WTC11 (cell line): Measurements from ENCODE around the gene ZNF750. TPM values are rescaled to one million over a fixed set of nuclear protein-coding genes. Genes with fewer than 3 reads are reported as not detected.
A peak's percentile ranks its signal among the peaks of the same experiment; 100 is the strongest.

Source experiments
- ATAC-seq: fragments of 200-7000 bp; cut with Tn5 transposase; 2 replicates; pipeline ENCODE4 v1.10.0; 2021; ENCODE audit warnings: mild to moderate bottlenecking, moderate library complexity
- CTCF ChIA-PET: fragments of 300-600 bp; sonication (Branson Sonifier 250); formaldehyde crosslinking; loops from one replicate; lab custom pipeline; 2021; ENCODE audit warnings: antibody characterized with exemption; lab: Charles Lee
- POLR2A ChIA-PET: fragments of 350-600 bp; sonication (Branson Sonifier 250); formaldehyde crosslinking; loops from one replicate; lab custom pipeline; 2021; ENCODE audit warnings: antibody characterized with exemption; lab: Charles Lee
- DNase-seq: peaks from one replicate; pipeline ENCODE4 v3.0.0; 2021; ENCODE audit warnings: low spot score
- H3K27ac Mint-ChIP-seq: 2 replicates; pipeline ENCODE4 v1.8.0; 2021; ENCODE audit warnings: mixed read lengths
- H3K27me3 Mint-ChIP-seq: 2 replicates; pipeline ENCODE4 v1.8.0; 2021; ENCODE audit warnings: low read depth, mild to moderate bottlenecking, moderate library complexity, mixed read lengths
- H3K36me3 Mint-ChIP-seq: 2 replicates; pipeline ENCODE4 v1.8.0; 2021; ENCODE audit warnings: mixed read lengths
- H3K4me1 Mint-ChIP-seq: 2 replicates; pipeline ENCODE4 v1.8.0; 2022; ENCODE audit warnings: mixed read lengths
- H3K4me3 Mint-ChIP-seq: 2 replicates; pipeline ENCODE4 v1.8.0; 2021; ENCODE audit warnings: mild to moderate bottlenecking, moderate library complexity, mixed read lengths
- H3K9me3 Mint-ChIP-seq: 2 replicates; pipeline ENCODE4 v1.8.0; 2021; ENCODE audit warnings: mixed read lengths
- CBFB ChIP-seq: sonication (generic); formaldehyde crosslinking; IDR thresholded peaks from 2 replicates; pipeline ENCODE4 v1.8.1; 2022; ENCODE audit warnings: mild to moderate bottlenecking, low read depth, missing genetic modification reagents
- EMX1 ChIP-seq: fragments of 250-450 bp; sonication (Bioruptor Pico); IDR thresholded peaks from 2 replicates; pipeline ENCODE4 v1.8.0; 2021; ENCODE audit warnings: mild to moderate bottlenecking
- ETV6 ChIP-seq: sonication (generic); formaldehyde crosslinking; IDR thresholded peaks from 2 replicates; pipeline ENCODE4 v1.8.1; 2022; ENCODE audit warnings: mild to moderate bottlenecking, missing genetic modification reagents
- FOXP4 ChIP-seq: sonication (generic); formaldehyde crosslinking; IDR thresholded peaks from 2 replicates; pipeline ENCODE4 v1.8.0; 2022; ENCODE audit warnings: mild to moderate bottlenecking, missing genetic modification reagents
- GABPB1 ChIP-seq: sonication (generic); formaldehyde crosslinking; IDR thresholded peaks from 2 replicates; pipeline ENCODE4 v1.8.1; 2023; ENCODE audit warnings: mild to moderate bottlenecking, missing genetic modification reagents
- GRHL2 ChIP-seq: fragments of 250-450 bp; sonication (Bioruptor Pico); IDR thresholded peaks from 2 replicates; pipeline ENCODE4 v1.8.0; 2022; ENCODE audit warnings: mild to moderate bottlenecking, moderate library complexity; ENCODE audit not compliant: insufficient replicate concordance, severe bottlenecking
- HMGA2 ChIP-seq: fragments of 250-450 bp; sonication (Bioruptor Pico); IDR thresholded peaks from 2 replicates; pipeline ENCODE4 v1.4.0; 2021; ENCODE audit warnings: mild to moderate bottlenecking, moderate library complexity
- MAX ChIP-seq: sonication (generic); formaldehyde crosslinking; IDR thresholded peaks from 2 replicates; pipeline ENCODE4 v1.8.0; 2022; ENCODE audit warnings: mild to moderate bottlenecking, missing genetic modification reagents
- MXD4 ChIP-seq: fragments of 250-450 bp; sonication (Bioruptor Pico); IDR thresholded peaks from 2 replicates; pipeline ENCODE4 v1.8.0; 2021; ENCODE audit warnings: mild to moderate bottlenecking, moderate library complexity, borderline replicate concordance
- NFATC4 ChIP-seq: fragments of 250-450 bp; sonication (Bioruptor Pico); IDR thresholded peaks from 2 replicates; pipeline ENCODE4 v1.9.0; 2021; ENCODE audit warnings: mild to moderate bottlenecking
- RELA ChIP-seq: sonication (generic); formaldehyde crosslinking; IDR thresholded peaks from 2 replicates; pipeline ENCODE4 v1.8.1; 2022; ENCODE audit warnings: missing genetic modification reagents, mild to moderate bottlenecking, borderline replicate concordance
- RORB ChIP-seq: fragments of 250-450 bp; sonication (Bioruptor Pico); IDR thresholded peaks from 2 replicates; pipeline ENCODE4 v1.9.0; 2021; ENCODE audit warnings: mild to moderate bottlenecking
- SMAD4 ChIP-seq: sonication (generic); formaldehyde crosslinking; IDR thresholded peaks from 2 replicates; pipeline ENCODE4 v1.8.0; 2022; ENCODE audit warnings: mild to moderate bottlenecking, missing genetic modification reagents
- SOX15 ChIP-seq: fragments of 250-450 bp; sonication (Bioruptor Pico); IDR thresholded peaks from 2 replicates; pipeline ENCODE4 v1.9.0; 2021; ENCODE audit warnings: mild to moderate bottlenecking
- SP1 ChIP-seq: sonication (generic); formaldehyde crosslinking; conservative IDR thresholded peaks from 2 replicates; pipeline ENCODE4 v1.8.1; 2022; ENCODE audit warnings: missing genetic modification reagents
- USF1 ChIP-seq: sonication (generic); formaldehyde crosslinking; IDR thresholded peaks from 2 replicates; pipeline ENCODE4 v1.8.0; 2022; ENCODE audit warnings: mild to moderate bottlenecking, missing genetic modification reagents
- ZBTB43 ChIP-seq: sonication (generic); formaldehyde crosslinking; IDR thresholded peaks from 2 replicates; pipeline ENCODE4 v1.8.1; 2023; ENCODE audit warnings: mild to moderate bottlenecking, missing genetic modification reagents
- ZNF138 ChIP-seq: sonication (generic); formaldehyde crosslinking; conservative IDR thresholded peaks from 2 replicates; pipeline ENCODE4 v1.8.1; 2022; ENCODE audit warnings: mild to moderate bottlenecking, moderate library complexity, missing genetic modification reagents
- total RNA-seq: library from RNA; stranded (reverse); gene quantifications from 3 replicates; pipeline ENCODE4 v1.2.3, GENCODE V29; 2021
- TF ChIP-seq, protein P1 (sequence below): sonication (generic); formaldehyde crosslinking; IDR thresholded peaks from 2 replicates; pipeline ENCODE4 v1.8.1; 2022; ENCODE audit warnings: mild to moderate bottlenecking, moderate library complexity, missing genetic modification reagents
- TF ChIP-seq, protein P2 (sequence below): fragments of 250-450 bp; sonication (Bioruptor Pico); IDR thresholded peaks from 2 replicates; pipeline ENCODE4 v1.9.0; 2021; ENCODE audit warnings: mild to moderate bottlenecking
- TF ChIP-seq, protein P3 (sequence below): sonication (generic); formaldehyde crosslinking; IDR thresholded peaks from 2 replicates; pipeline ENCODE4 v1.8.1; 2022; ENCODE audit warnings: low read depth, missing genetic modification reagents, borderline replicate concordance
- TF ChIP-seq, protein P4 (sequence below): fragments of 250-450 bp; sonication (Bioruptor Pico); IDR thresholded peaks from 2 replicates; pipeline ENCODE4 v1.9.0; 2021; ENCODE audit warnings: moderate library complexity, mild to moderate bottlenecking, inconsistent platforms, borderline replicate concordance
- TF ChIP-seq, protein P5 (sequence below): sonication (generic); formaldehyde crosslinking; IDR thresholded peaks from 2 replicates; pipeline ENCODE4 v1.8.1; 2022; ENCODE audit warnings: missing genetic modification reagents, borderline replicate concordance
- TF ChIP-seq, protein P6 (sequence below): sonication (generic); formaldehyde crosslinking; IDR thresholded peaks from 2 replicates; pipeline ENCODE4 v1.8.1; 2023; ENCODE audit warnings: mild to moderate bottlenecking, moderate library complexity, missing genetic modification reagents

Gene ZNF750
- total RNA-seq, 1 experiment from 2014 or later, result 0.04 TPM

DNA sequence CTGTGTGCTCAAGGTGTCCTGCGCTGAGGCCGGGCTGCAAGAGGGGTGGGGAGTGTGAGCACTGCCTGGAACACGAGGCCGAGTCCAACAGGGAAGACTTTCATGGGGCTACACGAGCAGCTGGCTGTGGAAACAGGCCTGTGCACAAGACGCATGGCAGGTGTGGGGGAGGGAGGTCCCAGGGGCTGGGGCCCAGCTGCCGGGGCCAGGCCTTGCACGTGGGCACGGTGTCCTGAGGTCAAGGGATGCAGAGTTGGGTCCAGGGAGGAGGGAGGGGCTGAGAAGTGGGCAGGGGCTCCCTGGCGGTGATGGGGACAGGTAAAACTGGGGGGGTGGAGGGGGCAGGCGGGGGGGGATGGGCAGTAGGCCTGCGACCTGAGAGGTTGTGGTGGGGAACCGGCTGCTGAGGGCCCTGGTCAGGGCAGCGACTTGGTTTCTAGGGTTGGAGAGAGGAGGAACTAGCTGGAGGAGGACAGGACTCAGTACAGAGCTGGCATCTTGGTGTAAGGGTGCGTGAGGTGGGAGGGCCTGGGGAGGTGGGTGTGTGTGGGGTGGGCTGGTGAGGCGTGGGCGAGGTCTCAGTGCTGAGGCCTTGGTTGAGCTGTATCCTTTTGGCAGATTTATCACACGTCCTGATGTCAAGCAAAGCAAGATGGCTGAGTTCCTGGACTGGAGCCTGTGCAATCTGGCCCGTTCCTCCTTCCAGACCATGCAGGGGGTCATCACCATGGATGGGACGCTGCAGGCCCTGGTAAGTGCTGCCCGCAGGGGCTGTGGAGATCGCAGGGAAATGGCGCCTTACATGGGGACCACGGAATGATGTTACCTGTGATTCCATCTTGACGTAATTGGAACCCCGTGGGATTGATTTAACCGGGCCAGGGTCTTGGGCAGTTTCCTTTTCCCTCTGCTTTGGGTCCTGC is 58.6 kb downstream of the ZNF750 start:
- ChIA-PET POLR2A (no interaction called here), CTCF (interaction anchor here (0.6 to 2.0 kb wide), 36 partner anchors 10 to 256 kb away, joined by 3 to 17 read pairs (median 4); no protein-coding TSS in a partner anchor)
- Mint-ChIP-seq H3K4me3 (no peak overlapping the region), H3K36me3 (peaks cover 40% of the 10 kb centered on the region), H3K27me3 (no peaks in the 10 kb centered on the region), H3K4me1 (peaks cover 5% of the 10 kb centered on the region), H3K27ac (no peak overlapping the region), H3K9me3 (no peaks in the 10 kb centered on the region)
- ATAC-seq (no peak; the same call in 1 of the 2 replicates), DNase-seq (no peak)
- TF ChIP-seq GRHL2 (CRISPR knock-in tag) (no peak), FOXP4 (no peak), GABPB1 (CRISPR knock-in tag) (no peak), ETV6 (CRISPR knock-in tag) (no peak), RORB (no peak), USF1 (CRISPR knock-in tag) (no peak), CBFB (CRISPR knock-in tag) (no peak), MXD4 (no peak), ZNF138 (no peak)
- TF ChIP-seq, protein P1, sequence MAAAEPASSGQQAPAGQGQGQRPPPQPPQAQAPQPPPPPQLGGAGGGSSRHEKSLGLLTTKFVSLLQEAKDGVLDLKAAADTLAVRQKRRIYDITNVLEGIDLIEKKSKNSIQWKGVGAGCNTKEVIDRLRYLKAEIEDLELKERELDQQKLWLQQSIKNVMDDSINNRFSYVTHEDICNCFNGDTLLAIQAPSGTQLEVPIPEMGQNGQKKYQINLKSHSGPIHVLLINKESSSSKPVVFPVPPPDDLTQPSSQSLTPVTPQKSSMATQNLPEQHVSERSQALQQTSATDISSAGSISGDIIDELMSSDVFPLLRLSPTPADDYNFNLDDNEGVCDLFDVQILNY (CRISPR knock-in tag), result no peak

GRCh38 chr17:82780195-82780594 is 59.6 kb downstream of the ZNF750 start:
- H3K9me3 Mint-ChIP-seq, result no peaks in the 10 kb centered on the region
- ATAC-seq (no peak), DNase-seq (no peak)
- peaks cover 43% of the 10 kb centered on the region for H3K36me3 Mint-ChIP-seq
- H3K4me3 Mint-ChIP-seq, result no peak overlapping the region
- peak overlapping the region; percentile 88 for H3K27ac Mint-ChIP-seq
- CTCF ChIA-PET, result interaction anchor here (0.6 to 2.0 kb wide), 4 partner anchors 9 to 230 kb away, joined by 3 to 7 read pairs (median 4); no protein-coding TSS in a partner anchor
- no peaks in the 10 kb centered on the region for H3K27me3 Mint-ChIP-seq
- H3K4me1 Mint-ChIP-seq, result peaks cover 5% of the 10 kb centered on the region
- POLR2A ChIA-PET, result no interaction called here
- TF ChIP-seq, protein P2, sequence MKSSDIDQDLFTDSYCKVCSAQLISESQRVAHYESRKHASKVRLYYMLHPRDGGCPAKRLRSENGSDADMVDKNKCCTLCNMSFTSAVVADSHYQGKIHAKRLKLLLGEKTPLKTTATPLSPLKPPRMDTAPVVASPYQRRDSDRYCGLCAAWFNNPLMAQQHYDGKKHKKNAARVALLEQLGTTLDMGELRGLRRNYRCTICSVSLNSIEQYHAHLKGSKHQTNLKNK (CRISPR knock-in tag), result no peak
- TF ChIP-seq SOX15 (no peak), SP1 (CRISPR knock-in tag) (no peak), RELA (CRISPR knock-in tag) (no peak), MAX (CRISPR knock-in tag) (no peak), ZBTB43 (no peak), NFATC4 (CRISPR knock-in tag) (no peak), EMX1 (CRISPR knock-in tag) (no peak), HMGA2 (CRISPR knock-in tag) (no peak), SMAD4 (CRISPR knock-in tag) (no peak)
- TF ChIP-seq, protein P3, sequence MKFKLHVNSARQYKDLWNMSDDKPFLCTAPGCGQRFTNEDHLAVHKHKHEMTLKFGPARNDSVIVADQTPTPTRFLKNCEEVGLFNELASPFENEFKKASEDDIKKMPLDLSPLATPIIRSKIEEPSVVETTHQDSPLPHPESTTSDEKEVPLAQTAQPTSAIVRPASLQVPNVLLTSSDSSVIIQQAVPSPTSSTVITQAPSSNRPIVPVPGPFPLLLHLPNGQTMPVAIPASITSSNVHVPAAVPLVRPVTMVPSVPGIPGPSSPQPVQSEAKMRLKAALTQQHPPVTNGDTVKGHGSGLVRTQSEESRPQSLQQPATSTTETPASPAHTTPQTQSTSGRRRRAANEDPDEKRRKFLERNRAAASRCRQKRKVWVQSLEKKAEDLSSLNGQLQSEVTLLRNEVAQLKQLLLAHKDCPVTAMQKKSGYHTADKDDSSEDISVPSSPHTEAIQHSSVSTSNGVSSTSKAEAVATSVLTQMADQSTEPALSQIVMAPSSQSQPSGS (CRISPR knock-in tag), result no peak
- TF ChIP-seq, protein P4, sequence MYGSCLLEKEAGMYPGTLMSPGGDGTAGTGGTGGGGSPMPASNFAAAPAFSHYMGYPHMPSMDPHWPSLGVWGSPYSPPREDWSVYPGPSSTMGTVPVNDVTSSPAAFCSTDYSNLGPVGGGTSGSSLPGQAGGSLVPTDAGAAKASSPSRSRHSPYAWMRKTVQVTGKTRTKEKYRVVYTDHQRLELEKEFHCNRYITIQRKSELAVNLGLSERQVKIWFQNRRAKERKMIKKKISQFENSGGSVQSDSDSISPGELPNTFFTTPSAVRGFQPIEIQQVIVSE (CRISPR knock-in tag), result no peak
- TF ChIP-seq, protein P5, sequence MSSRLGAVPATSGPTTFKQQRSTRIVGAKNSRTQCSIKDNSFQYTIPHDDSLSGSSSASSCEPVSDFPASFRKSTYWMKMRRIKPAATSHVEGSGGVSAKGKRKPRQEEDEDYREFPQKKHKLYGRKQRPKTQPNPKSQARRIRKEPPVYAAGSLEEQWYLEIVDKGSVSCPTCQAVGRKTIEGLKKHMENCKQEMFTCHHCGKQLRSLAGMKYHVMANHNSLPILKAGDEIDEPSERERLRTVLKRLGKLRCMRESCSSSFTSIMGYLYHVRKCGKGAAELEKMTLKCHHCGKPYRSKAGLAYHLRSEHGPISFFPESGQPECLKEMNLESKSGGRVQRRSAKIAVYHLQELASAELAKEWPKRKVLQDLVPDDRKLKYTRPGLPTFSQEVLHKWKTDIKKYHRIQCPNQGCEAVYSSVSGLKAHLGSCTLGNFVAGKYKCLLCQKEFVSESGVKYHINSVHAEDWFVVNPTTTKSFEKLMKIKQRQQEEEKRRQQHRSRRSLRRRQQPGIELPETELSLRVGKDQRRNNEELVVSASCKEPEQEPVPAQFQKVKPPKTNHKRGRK (CRISPR knock-in tag), result no peak
- TF ChIP-seq, protein P6, sequence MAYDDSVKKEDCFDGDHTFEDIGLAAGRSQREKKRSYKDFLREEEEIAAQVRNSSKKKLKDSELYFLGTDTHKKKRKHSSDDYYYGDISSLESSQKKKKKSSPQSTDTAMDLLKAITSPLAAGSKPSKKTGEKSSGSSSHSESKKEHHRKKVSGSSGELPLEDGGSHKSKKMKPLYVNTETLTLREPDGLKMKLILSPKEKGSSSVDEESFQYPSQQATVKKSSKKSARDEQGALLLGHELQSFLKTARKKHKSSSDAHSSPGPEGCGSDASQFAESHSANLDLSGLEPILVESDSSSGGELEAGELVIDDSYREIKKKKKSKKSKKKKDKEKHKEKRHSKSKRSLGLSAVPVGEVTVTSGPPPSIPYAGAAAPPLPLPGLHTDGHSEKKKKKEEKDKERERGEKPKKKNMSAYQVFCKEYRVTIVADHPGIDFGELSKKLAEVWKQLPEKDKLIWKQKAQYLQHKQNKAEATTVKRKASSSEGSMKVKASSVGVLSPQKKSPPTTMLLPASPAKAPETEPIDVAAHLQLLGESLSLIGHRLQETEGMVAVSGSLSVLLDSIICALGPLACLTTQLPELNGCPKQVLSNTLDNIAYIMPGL, result no peak
